CD14-positive monocyte (primary cell): ENCODE measurements around the gene CHFR. TPM values are rescaled to one million over a fixed set of nuclear protein-coding genes. Genes with fewer than 3 reads are reported as not detected.
"Not testable (repeated sequence)": the region's sequence is repeated elsewhere in the genome, so short reads cannot be mapped to it uniquely, and the experiment has no call there.

ENCODE experiments used
- DNase-seq, 3 donors: peaks; one replicate each; pipeline ENCODE4 v3.0.0-alpha.2; 2011 to 2022
- H2AFZ ChIP-seq: 2 replicates; pipeline ENCODE4 v1.6.0; 2012; ENCODE audit warnings: mild to moderate bottlenecking, low read depth, low read length, inconsistent platforms; ENCODE audit not compliant: insufficient read depth, poor library complexity, severe bottlenecking
- H3K27ac ChIP-seq, 2 donors: 1 replicate in 1 of 2; 2 replicates in 1 of 2; pipeline ENCODE4 v1.5.1; 2012 to 2013; ENCODE audit warnings: low read length in 2 of 2, control low read depth in 1 of 2, inconsistent platforms in 1 of 2, low read depth in 1 of 2, mild to moderate bottlenecking in 1 of 2
- H3K27me3 ChIP-seq, 2 donors: one replicate each; pipeline versions ENCODE4 v1.6.0 to v1.6.1; 2011 to 2013; ENCODE audit warnings: low read length in 2 of 2; ENCODE audit not compliant: control insufficient read depth in 2 of 2, insufficient read depth in 2 of 2
- H3K36me3 ChIP-seq, 2 donors: replicated peaks in 1 of 2; 1 replicate in 1 of 2; 2 replicates in 1 of 2; pipeline versions ENCODE4 v1.5.1 to v1.6.1; 2012 to 2013; ENCODE audit warnings: low read length in 2 of 2, control low read depth in 1 of 2, inconsistent platforms in 1 of 2, mild to moderate bottlenecking in 1 of 2; ENCODE audit not compliant: insufficient read depth in 2 of 2, control insufficient read depth in 1 of 2
- H3K4me1 ChIP-seq, 2 donors: 1 replicate in 1 of 2; 2 replicates in 1 of 2; pipeline versions ENCODE4 v1.5.1 to v1.6.1; 2012 to 2013; ENCODE audit warnings: low read length in 2 of 2, control low read depth in 1 of 2, inconsistent platforms in 1 of 2, mild to moderate bottlenecking in 1 of 2, moderate library complexity in 1 of 2; ENCODE audit not compliant: insufficient read depth in 2 of 2, control insufficient read depth in 1 of 2
- H3K4me2 ChIP-seq: replicated peaks from 2 replicates; pipeline ENCODE3; 2012; ENCODE audit warnings: low read length, moderate library complexity, mild to moderate bottlenecking; ENCODE audit not compliant: poor library complexity, severe bottlenecking; ENCODE audit errors: extremely low read depth
- H3K4me3 ChIP-seq, 3 experiments: fragments of 200-600 bp in 1 of 3; sonication (generic) in 1 of 3; replicated peaks in 1 of 3; 1 replicate in 2 of 3; 2 replicates in 1 of 3; pipeline ENCODE4 v1.5.1; 2011 to 2013; ENCODE audit warnings: low read length in 3 of 3, mild to moderate bottlenecking in 3 of 3, control low read depth in 2 of 3, low read depth in 2 of 3, inconsistent platforms in 1 of 3, moderate library complexity in 1 of 3
- H3K79me2 ChIP-seq: 2 replicates; pipeline ENCODE4 v1.6.0; 2012; ENCODE audit warnings: mild to moderate bottlenecking, control low read depth, inconsistent platforms, low read length, moderate library complexity; ENCODE audit not compliant: insufficient read depth
- H3K9ac ChIP-seq: 2 replicates; pipeline ENCODE4 v1.6.0; 2017; ENCODE audit warnings: low read length, mild to moderate bottlenecking; ENCODE audit not compliant: insufficient read depth, poor library complexity, severe bottlenecking
- H3K9me3 ChIP-seq, 2 donors: replicated peaks in 1 of 2; 1 replicate in 1 of 2; 2 replicates in 1 of 2; pipeline versions ENCODE4 v1.5.1 to v1.6.1; 2012 to 2013; ENCODE audit warnings: low read length in 2 of 2, control low read depth in 1 of 2; ENCODE audit not compliant: control insufficient read depth in 1 of 2, insufficient read depth in 1 of 2
- H4K20me1 ChIP-seq: 2 replicates; pipeline ENCODE4 v1.6.0; 2012; ENCODE audit warnings: mild to moderate bottlenecking, low read length, control low read depth, moderate library complexity; ENCODE audit not compliant: insufficient read depth
- H3K27ac Mint-ChIP-seq, 7 donors: one replicate each; pipeline ENCODE4 v1.8.0; 2020; ENCODE audit warnings: mild to moderate bottlenecking in 7 of 7, mixed read lengths in 7 of 7, moderate library complexity in 6 of 7, inconsistent platforms in 2 of 7
- H3K27me3 Mint-ChIP-seq, 3 donors: one replicate each; pipeline ENCODE4 v1.8.0; 2021 to 2022; ENCODE audit warnings: low read depth in 3 of 3, mild to moderate bottlenecking in 3 of 3, mixed read lengths in 3 of 3, moderate library complexity in 3 of 3, inconsistent platforms in 1 of 3
- H3K36me3 Mint-ChIP-seq, 2 donors: one replicate each; pipeline ENCODE4 v1.8.0; 2020; ENCODE audit warnings: mixed read lengths in 2 of 2, inconsistent platforms in 1 of 2, mild to moderate bottlenecking in 1 of 2
- H3K4me1 Mint-ChIP-seq: one replicate; pipeline ENCODE4 v1.8.0; 2020; ENCODE audit warnings: mild to moderate bottlenecking, mixed read lengths
- H3K4me3 Mint-ChIP-seq, 2 donors: one replicate each; pipeline ENCODE4 v1.8.0; 2020; ENCODE audit warnings: mild to moderate bottlenecking in 2 of 2, mixed read lengths in 2 of 2, moderate library complexity in 1 of 2
- H3K9me3 Mint-ChIP-seq, 7 donors: one replicate each; pipeline ENCODE4 v1.8.0; 2020 to 2022; ENCODE audit warnings: mixed read lengths in 7 of 7, mild to moderate bottlenecking in 6 of 7, moderate library complexity in 6 of 7, inconsistent platforms in 2 of 7
- WGBS: methylation state at CpG from one replicate; pipeline ENCODE4 v1.1.5; 2013; ENCODE audit warnings: missing lambda C conversion rate; ENCODE audit not compliant: insufficient coverage; 5-methylcytosine and 5-hydroxymethylcytosine counted together
- intact Hi-C, 2 donors: fragments of 100-400 bp; cut with micrococcal nuclease; formaldehyde crosslinking; loops; one replicate each; pipeline versions ENCODE4 v1.15.0 to v1.15.1; 2023
- polyA minus RNA-seq: library from RNA; depleted of rRNA, polyadenylated mRNA; stranded (reverse); fragments of >200 nt; gene quantifications from 2 replicates; pipeline ENCODE4 v1.2.3, GENCODE V29; 2012
- polyA plus RNA-seq, 3 donors: library from polyadenylated mRNA; depleted of rRNA in 1 of 3; unstranded in 2 of 3; stranded (reverse) in 1 of 3; fragments of 300-500 nt in 2 of 3; fragments of >200 nt in 1 of 3; fragmentation: Illumina TruSeq in 2 of 3; gene quantifications; 1 replicate in 2 of 3; 2 replicates in 1 of 3; pipeline ENCODE4 v1.2.3, GENCODE V29; 2012 to 2021
- total RNA-seq, 12 experiments: library from RNA in 1 of 12; stranded (reverse) in 1 of 12; fragments of 120-200 nt in 1 of 12; gene quantifications; one replicate each; pipeline ENCODE4 v1.2.4 and lab custom pipeline; 2013 to 2026; ENCODE audit warnings: mixed read lengths in 6 of 12, inconsistent platforms in 1 of 12
- TF ChIP-seq, protein P1 (sequence below): fragments of 200-600 bp; IDR thresholded peaks from one replicate; pipeline ENCODE4 v1.8.0; 2022; ENCODE audit warnings: antibody characterized with exemption, mild to moderate bottlenecking

Gene CHFR
- 49.4 TPM for total RNA-seq (2013)
- polyA plus RNA-seq: 10 to 100 TPM; 28.0 to 76.3 (median 39.3) TPM
- 34.1 and 37.2 TPM in 2 replicates for polyA minus RNA-seq
- 40.5 to 78.7 (median 61.4) reads per million in 11 experiments for total RNA-seq (lab: John Stamatoyannopoulos, UW)

GRCh38 chr12:132887513-132888351, at the start of gene CHFR:
Gene CHFR (minus strand): TSS chr12:132887605. CDS start chr12:132887328, 277 bp downstream.
- Histone ChIP-seq H3K4me2 (peak within 1 kb of the TSS; percentile 78), H3K9ac (peak within 1 kb of the TSS; percentile 95), H3K27me3 (no peaks in the 10 kb centered on the region), H3K9me3 (peaks cover 16 to 45% of the 10 kb centered on the region in 2 donors), H3K4me3 (peak within 1 kb of the TSS; percentile 85 to 92 (median 86)), H2AFZ (peak within 1 kb of the TSS; percentile 98), H3K4me1 (peaks cover 10 to 15% of the 10 kb centered on the region in 2 donors), H3K79me2 (peaks cover 36% of the 10 kb centered on the region), H3K27ac (peak within 1 kb of the TSS; percentile 89 to 99), H3K36me3 (peaks cover 6 to 21% of the 10 kb centered on the region in 2 donors), H4K20me1 (peaks cover 2% of the 10 kb centered on the region)
- Mint-ChIP-seq H3K4me1 (peaks cover 19% of the 10 kb centered on the region), H3K27ac (peak within 1 kb of the TSS; percentile 98 to 100 (median 99)), H3K9me3 (peaks cover 23 to 55% (median 37%) of the 10 kb centered on the region in 7 donors), H3K36me3 (peaks cover 17 to 30% of the 10 kb centered on the region in 2 donors), H3K4me3 (peak within 1 kb of the TSS; percentile 97 to 98), H3K27me3 (peaks cover 3 to 10% (median 8%) of the 10 kb centered on the region in 3 donors)
- TF ChIP-seq, protein P1, sequence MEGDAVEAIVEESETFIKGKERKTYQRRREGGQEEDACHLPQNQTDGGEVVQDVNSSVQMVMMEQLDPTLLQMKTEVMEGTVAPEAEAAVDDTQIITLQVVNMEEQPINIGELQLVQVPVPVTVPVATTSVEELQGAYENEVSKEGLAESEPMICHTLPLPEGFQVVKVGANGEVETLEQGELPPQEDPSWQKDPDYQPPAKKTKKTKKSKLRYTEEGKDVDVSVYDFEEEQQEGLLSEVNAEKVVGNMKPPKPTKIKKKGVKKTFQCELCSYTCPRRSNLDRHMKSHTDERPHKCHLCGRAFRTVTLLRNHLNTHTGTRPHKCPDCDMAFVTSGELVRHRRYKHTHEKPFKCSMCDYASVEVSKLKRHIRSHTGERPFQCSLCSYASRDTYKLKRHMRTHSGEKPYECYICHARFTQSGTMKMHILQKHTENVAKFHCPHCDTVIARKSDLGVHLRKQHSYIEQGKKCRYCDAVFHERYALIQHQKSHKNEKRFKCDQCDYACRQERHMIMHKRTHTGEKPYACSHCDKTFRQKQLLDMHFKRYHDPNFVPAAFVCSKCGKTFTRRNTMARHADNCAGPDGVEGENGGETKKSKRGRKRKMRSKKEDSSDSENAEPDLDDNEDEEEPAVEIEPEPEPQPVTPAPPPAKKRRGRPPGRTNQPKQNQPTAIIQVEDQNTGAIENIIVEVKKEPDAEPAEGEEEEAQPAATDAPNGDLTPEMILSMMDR: no peak
- WGBS: under 1% methylated on average over 83 of the region's 84 CpGs
- intact Hi-C loops: loop anchor here (1.0 to 10.0 kb wide), 6 partner anchors 21 to 195 kb away; partner anchors contain the start of genes ZNF140 (in 2 of the 2), ANKLE2 (in 1 of the 2) and GOLGA3 (in 1 of the 2)
- DNase-seq: peak; percentile 98 to 99 (median 99)

DNA sequence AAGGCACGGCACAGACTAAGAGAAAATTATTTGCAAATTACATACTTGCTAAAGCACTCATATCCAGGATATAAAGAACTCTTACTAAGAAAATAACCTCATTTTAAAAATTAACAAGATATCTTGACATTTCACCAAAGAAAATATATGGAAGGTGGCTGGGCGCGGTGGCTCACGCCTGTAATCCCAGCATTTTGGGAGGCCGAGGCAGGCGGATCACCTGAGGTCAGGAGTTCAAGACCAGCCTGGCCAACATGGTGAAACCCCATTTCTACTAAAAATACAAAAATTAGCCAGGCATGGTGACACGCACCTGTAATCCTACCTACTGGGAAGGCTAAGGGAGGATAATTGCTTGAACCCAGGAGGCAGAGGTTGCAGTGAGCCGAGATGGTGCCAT, 49.5 kb upstream of the CHFR start:
- H3K4me3 ChIP-seq, DNase-seq, H2AFZ ChIP-seq, H3K4me1 Mint-ChIP-seq, H3K79me2 ChIP-seq, H3K9ac ChIP-seq, H3K27ac Mint-ChIP-seq, H3K4me3 Mint-ChIP-seq, intact Hi-C loops, H3K4me2 ChIP-seq, H3K4me1 ChIP-seq, H4K20me1 ChIP-seq, H3K27ac ChIP-seq, H3K27me3 Mint-ChIP-seq, H3K27me3 ChIP-seq: not testable (repeated sequence)
- Mint-ChIP-seq H3K9me3 (peaks cover 39 to 94% (median 88%) of the 10 kb centered on the region in 7 donors), H3K36me3 (peaks cover 7 to 25% of the 10 kb centered on the region in 2 donors)
- H3K36me3 ChIP-seq: peaks cover 0 to 10% of the 10 kb centered on the region in 2 donors
- H3K9me3 ChIP-seq: peaks cover 75 to 78% of the 10 kb centered on the region in 2 donors
- WGBS: no CpG with 5 or more reads among the region's 8 CpGs
